ENCODE results near the gene KCTD4.
"Not testable (repeated sequence)": the region's sequence is repeated elsewhere in the genome, so short reads cannot be mapped to it uniquely, and the experiment has no call there.

The KCTD4 gene

GRCh38 chr13:45215392-45216077, 14.7 kb upstream of the KCTD4 start:
- DNase-seq (ENCODE audit: low spot score) = no peak

- no peak for DNase-seq (ENCODE audit: low spot score)
Observed at GRCh38 chr13:45209229-45209628, 8.4 kb upstream of the KCTD4 start.

- DNase-seq (ENCODE audit: low spot score) = no peak
Observed at GRCh38 chr13:45208132-45208531, 7.3 kb upstream of the KCTD4 start.

GRCh38 chr13:45207319-45207718, 6.5 kb upstream of the KCTD4 start:
- DNase-seq (ENCODE audit: low spot score) = no peak

- DNase-seq (ENCODE audit: low spot score) = no peak
Observed at GRCh38 chr13:45206340-45206739, 5.5 kb upstream of the KCTD4 start.

GRCh38 chr13:45205124-45205523, 4.3 kb upstream of the KCTD4 start:
- DNase-seq (ENCODE audit: low spot score) = no peak

GRCh38 chr13:45199711-45200110, 1.1 kb downstream of the KCTD4 start:
- no peak for DNase-seq (ENCODE audit: low spot score)

GRCh38 chr13:45198924-45199323, 1.9 kb downstream of the KCTD4 start:
- no peak for DNase-seq (ENCODE audit: low spot score)

- no peak for DNase-seq (ENCODE audit: low spot score)
Observed at GRCh38 chr13:45198041-45198440, 2.8 kb downstream of the KCTD4 start.

- DNase-seq (ENCODE audit: low spot score) = no peak
Observed at GRCh38 chr13:45196622-45197021, 4.2 kb downstream of the KCTD4 start.

GRCh38 chr13:45196096-45196495, 4.7 kb downstream of the KCTD4 start:
- DNase-seq (ENCODE audit: low spot score) = no peak

- no peak for DNase-seq (ENCODE audit: low spot score)
Observed at GRCh38 chr13:45195421-45195820, 5.4 kb downstream of the KCTD4 start.

GRCh38 chr13:45194081-45194939, 6.5 kb downstream of the KCTD4 start:
- DNase-seq (ENCODE audit: low spot score) = peak; percentile 94

- no peak for DNase-seq (ENCODE audit: low spot score)
Observed at GRCh38 chr13:45191874-45192273, 9.0 kb downstream of the KCTD4 start.

- DNase-seq (ENCODE audit: low spot score) = not testable (repeated sequence)
Observed at GRCh38 chr13:45189511-45189910, 11.3 kb downstream of the KCTD4 start.

- DNase-seq (ENCODE audit: low spot score) = not testable (repeated sequence)
Observed at GRCh38 chr13:45189077-45189476, 11.8 kb downstream of the KCTD4 start.

GRCh38 chr13:45185286-45185685, 15.6 kb downstream of the KCTD4 start:
- DNase-seq (ENCODE audit: low spot score) = no peak

- no peak for DNase-seq (ENCODE audit: low spot score)
Observed at GRCh38 chr13:45184693-45185092, 16.2 kb downstream of the KCTD4 start.

- DNase-seq (ENCODE audit: low spot score) = no peak
Observed at GRCh38 chr13:45180713-45181601, 19.9 kb downstream of the KCTD4 start.

GRCh38 chr13:45180303-45180702, 20.5 kb downstream of the KCTD4 start:
- DNase-seq (ENCODE audit: low spot score) = no peak

GRCh38 chr13:45179428-45179827, 21.4 kb downstream of the KCTD4 start:
- peak; percentile 13 for DNase-seq (ENCODE audit: low spot score)
